ENCODE results near the gene CLK1. TPM values are rescaled to one million over a fixed set of nuclear protein-coding genes. Genes with fewer than 3 reads are reported as not detected.

CLK1 gene
- total RNA-seq, 2 donors from 2014 or later, result 907 to 1,052 TPM

DNA sequence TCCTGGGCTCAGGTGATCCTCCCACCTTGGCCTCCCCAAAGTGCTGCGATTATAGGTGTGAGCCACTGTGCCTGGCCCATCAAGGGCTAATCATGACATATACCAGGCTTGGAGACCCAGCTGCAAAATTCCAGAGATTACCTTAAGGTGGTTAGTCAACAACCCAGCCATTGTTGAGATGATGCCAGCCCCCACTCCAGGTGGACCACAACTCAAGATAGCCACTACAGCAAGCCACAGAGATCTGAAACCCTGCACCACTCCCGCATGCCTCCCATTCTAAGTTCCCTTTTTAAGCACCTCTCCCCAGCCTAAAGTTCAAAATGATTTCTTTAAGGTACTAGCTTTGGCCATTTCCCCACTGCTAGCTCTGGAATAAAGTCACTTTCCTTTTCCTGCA, 4.6 kb upstream of the CLK1 start:
- H3K9me3 ChIP-seq (ENCODE audit: control insufficient read depth, low read length, poor library complexity, severe bottlenecking), result no peaks in the 10 kb centered on the region
- H3K4me3 Mint-ChIP-seq, result no peak overlapping the region
- peaks cover under 1% of the 10 kb centered on the region for H3K36me3 Mint-ChIP-seq (ENCODE audit: low read depth)
- peaks cover 15% of the 10 kb centered on the region for H3K4me1 Mint-ChIP-seq
- H3K27me3 Mint-ChIP-seq, result no peaks in the 10 kb centered on the region
- ATAC-seq (no peak), DNase-seq (no peak)
- H3K27ac Mint-ChIP-seq, result peak overlapping the region; percentile 85

DNA sequence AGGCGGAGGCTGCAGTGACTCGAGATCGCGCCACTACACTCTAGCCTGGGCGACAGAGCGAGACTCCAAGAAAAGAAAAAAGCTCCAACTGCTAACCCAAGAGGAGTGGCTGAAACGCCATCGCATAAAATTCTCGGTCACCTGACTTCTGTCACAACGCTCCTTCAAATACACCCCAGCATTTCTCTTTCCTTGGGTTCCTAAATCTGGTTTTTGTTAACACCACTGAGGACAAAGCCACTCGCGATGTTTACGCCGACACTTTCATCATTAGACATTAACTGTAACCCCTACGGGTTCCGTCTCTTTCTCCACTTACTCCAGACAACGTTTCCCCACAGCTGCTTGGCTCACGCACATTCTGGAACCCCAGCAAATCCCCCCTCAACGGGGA, 679 bp downstream of the CLK1 start:
- Mint-ChIP-seq H3K36me3 (ENCODE audit: low read depth) (peaks cover 22% of the 10 kb centered on the region), H3K4me1 (peaks cover 41% of the 10 kb centered on the region), H3K27me3 (no peaks in the 10 kb centered on the region), H3K4me3 (peak overlapping the region; percentile 97), H3K27ac (peak overlapping the region; percentile 100)
- ATAC-seq (peak; percentile 0), DNase-seq (no peak)
- H3K9me3 ChIP-seq (ENCODE audit: control insufficient read depth, low read length, poor library complexity, severe bottlenecking), result no peaks in the 10 kb centered on the region

DNA sequence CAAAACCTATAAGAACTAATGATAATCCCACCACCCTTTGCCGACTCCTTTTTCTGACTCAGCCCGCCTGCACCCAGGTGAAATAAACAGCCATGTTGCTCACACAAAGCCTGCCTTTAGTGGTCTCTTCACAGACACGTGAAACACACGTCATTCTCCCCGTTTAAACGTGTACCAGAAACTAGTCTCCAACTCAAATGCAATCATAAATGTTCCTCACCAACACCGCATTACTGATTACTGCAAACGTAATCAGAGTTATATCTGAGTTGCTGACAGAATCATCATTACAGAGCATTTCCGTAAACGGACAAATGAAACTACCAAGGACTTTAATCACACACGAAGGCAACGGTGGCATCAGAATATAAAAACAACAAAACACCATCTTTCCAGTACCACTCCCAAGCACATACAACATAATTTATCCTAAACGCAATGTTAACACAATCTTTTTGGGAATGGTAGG, 1.9 kb downstream of the CLK1 start:
- Mint-ChIP-seq H3K4me3 (peak overlapping the region; percentile 97), H3K36me3 (ENCODE audit: low read depth) (peaks cover 23% of the 10 kb centered on the region), H3K4me1 (peaks cover 48% of the 10 kb centered on the region), H3K27me3 (no peaks in the 10 kb centered on the region), H3K27ac (peak overlapping the region; percentile 100)
- ATAC-seq, result peak; percentile 48
- peak in 2 of 3 donors; percentile 26 to 28 for DNase-seq
- H3K9me3 ChIP-seq (ENCODE audit: control insufficient read depth, low read length, poor library complexity, severe bottlenecking), result no peaks in the 10 kb centered on the region

DNA sequence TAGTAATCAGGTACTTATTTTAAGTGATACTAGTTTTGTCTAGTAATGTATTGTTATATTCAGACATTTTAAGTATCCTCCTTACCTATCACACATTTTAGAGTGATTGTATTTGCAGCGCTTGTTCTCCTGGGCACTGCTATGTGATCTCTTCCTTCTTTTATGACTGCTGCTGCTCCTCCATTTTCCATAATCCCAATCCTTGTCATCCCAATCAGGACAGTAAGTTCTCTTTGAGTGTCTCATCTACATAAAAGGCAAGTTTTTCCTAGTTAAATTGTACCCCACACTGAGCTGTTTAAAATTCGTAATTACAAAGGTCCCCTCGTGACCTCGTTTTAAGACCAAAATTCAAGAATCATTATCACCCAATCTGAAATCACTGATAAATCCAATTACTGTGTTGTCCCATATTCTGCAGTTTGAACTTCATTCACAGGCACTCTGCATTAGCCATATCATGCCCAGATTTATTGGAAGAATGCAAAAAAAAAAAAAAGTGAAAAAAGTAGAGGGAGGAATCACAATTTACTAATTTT, 2.8 kb downstream of the CLK1 start:
- H3K9me3 ChIP-seq (ENCODE audit: control insufficient read depth, low read length, poor library complexity, severe bottlenecking), result no peaks in the 10 kb centered on the region
- H3K27me3 Mint-ChIP-seq, result no peaks in the 10 kb centered on the region
- peak overlapping the region; percentile 100 for H3K27ac Mint-ChIP-seq
- peak overlapping the region; percentile 97 for H3K4me3 Mint-ChIP-seq
- ATAC-seq, result no peak
- H3K4me1 Mint-ChIP-seq, result peaks cover 51% of the 10 kb centered on the region
- DNase-seq, result no peak
- H3K36me3 Mint-ChIP-seq (ENCODE audit: low read depth), result peaks cover 27% of the 10 kb centered on the region

DNA sequence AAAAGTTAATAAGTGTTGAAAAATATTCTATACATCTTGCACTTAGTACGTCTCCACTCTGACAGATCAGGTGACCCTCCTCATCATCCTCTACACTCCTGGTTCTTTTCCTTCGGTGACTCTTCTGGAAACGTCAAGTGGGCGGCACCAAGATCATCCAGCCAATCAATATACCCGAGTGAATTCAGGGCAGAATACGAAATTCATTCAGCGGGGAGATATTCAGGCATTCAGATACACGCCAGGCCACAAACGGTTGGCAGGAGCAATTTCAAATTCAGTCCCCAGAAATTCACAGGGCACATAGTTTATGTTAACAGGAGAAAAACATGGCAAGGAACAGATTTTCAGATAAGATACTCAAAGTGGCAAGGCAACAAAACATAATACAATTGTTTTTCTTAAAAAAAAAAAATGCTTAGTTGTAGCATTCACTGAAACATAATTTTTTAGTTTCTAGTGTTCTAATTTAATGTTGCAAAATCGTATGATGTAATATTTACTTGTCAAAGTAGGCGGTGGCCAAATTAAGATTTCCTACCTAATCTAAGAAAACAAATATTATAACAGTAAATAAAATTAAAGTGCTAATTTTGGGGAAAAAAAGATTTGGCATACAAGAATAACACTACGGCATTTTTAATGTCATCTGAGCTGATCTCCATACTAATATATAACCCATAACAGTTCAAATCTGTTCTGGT, 4.2 kb downstream of the CLK1 start:
- no peaks in the 10 kb centered on the region for H3K9me3 ChIP-seq (ENCODE audit: control insufficient read depth, low read length, poor library complexity, severe bottlenecking)
- no peak for ATAC-seq
- Mint-ChIP-seq H3K4me1 (peaks cover 55% of the 10 kb centered on the region), H3K27ac (peak overlapping the region; percentile 100), H3K36me3 (ENCODE audit: low read depth) (peaks cover 27% of the 10 kb centered on the region), H3K27me3 (no peaks in the 10 kb centered on the region), H3K4me3 (peak overlapping the region; percentile 93)
- no peak for DNase-seq

DNA sequence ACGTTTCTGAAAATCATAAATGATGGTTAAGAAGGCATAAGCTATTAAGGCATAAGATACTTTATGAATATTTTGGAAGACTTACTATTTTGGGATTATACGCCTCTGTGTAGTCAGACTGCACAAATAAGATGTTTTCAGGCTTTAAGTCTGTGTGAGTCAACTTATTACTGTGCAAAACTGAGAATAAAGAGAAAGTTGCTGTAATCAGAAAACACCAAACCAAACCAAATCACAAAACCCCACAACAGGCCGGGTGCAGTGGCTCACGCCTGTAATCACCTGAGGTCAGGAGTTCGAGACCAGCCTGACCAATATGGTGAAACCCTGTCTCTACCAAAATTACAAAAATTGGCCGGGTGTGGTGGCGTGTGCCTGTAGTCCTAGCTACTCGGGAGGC, 7.7 kb downstream of the CLK1 start:
- Mint-ChIP-seq H3K27me3 (no peaks in the 10 kb centered on the region), H3K4me3 (peak overlapping the region; percentile 66), H3K36me3 (ENCODE audit: low read depth) (peaks cover 21% of the 10 kb centered on the region), H3K27ac (peak overlapping the region; percentile 100), H3K4me1 (peaks cover 35% of the 10 kb centered on the region)
- DNase-seq, result no peak
- no peaks in the 10 kb centered on the region for H3K9me3 ChIP-seq (ENCODE audit: control insufficient read depth, low read length, poor library complexity, severe bottlenecking)
- no peak for ATAC-seq

DNA sequence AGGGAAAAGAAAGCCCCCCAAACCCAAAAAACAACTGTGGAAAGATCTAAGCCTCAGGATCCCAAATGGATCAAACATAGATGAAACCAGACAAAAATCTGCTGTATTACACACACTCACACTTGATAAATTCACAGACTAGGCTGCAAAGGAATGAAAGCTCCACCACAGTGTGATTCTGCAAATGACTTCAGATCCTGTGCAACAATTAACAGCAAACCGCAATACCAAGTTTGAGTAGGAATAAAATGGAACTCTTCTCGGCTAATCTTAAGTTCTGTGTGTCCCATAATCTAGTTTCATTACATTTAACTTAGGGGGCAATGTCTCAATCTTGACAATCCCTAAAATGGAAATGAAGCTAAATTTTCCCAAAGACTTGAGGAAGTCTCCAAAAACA, 11.9 kb downstream of the CLK1 start:
- Mint-ChIP-seq H3K27me3 (no peaks in the 10 kb centered on the region), H3K4me3 (peak overlapping the region; percentile 70), H3K27ac (peak overlapping the region; percentile 93), H3K36me3 (ENCODE audit: low read depth) (peaks cover 10% of the 10 kb centered on the region), H3K4me1 (peaks cover 15% of the 10 kb centered on the region)
- no peaks in the 10 kb centered on the region for H3K9me3 ChIP-seq (ENCODE audit: control insufficient read depth, low read length, poor library complexity, severe bottlenecking)
- DNase-seq (no peak), ATAC-seq (no peak)

DNA sequence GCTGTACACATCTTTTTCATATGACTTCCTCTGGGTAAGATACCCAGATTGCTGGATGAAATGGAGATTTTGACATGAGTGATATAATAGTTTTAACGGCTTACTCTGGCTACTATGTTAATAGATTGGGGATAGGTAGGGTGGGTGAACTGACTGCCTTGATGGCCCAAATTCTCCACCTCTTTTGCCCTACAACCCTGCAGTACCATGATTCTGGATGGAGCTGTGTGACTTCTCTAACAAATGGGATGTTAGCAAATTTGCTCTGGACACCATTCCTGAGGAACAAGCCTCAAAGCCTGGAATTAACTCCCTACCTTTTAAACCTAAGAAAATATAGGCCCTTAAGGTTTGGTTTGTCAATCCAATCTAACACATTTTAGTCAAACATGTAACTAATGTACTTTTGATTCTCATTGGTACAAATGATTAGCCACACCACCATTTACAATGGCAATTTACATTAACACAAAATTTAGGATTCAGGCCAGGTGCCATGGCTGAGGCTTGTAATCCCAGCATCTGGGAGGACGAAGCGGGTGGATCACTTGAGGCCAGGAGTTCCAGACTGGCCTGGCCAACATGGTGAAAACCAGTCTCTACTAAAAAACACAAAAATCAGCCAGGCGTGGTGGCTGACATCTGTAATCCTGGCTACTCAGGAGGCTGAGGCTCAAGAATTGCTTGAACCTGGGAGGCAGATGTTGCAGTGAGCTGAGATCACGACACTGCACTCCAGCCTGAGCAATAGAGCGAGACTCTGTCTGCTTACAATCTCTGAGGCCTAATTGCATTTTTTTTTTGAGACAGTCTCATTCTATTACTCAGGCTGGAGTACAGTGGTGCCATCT, 12.8 kb downstream of the CLK1 start:
- DNase-seq (no peak), ATAC-seq (peak; percentile 10)
- H3K27me3 Mint-ChIP-seq, result no peaks in the 10 kb centered on the region
- H3K9me3 ChIP-seq (ENCODE audit: control insufficient read depth, low read length, poor library complexity, severe bottlenecking), result no peaks in the 10 kb centered on the region
- peak overlapping the region; percentile 39 for H3K4me3 Mint-ChIP-seq
- H3K36me3 Mint-ChIP-seq (ENCODE audit: low read depth), result peaks cover 5% of the 10 kb centered on the region
- peak overlapping the region; percentile 93 for H3K27ac Mint-ChIP-seq
- H3K4me1 Mint-ChIP-seq, result peaks cover 11% of the 10 kb centered on the region

DNA sequence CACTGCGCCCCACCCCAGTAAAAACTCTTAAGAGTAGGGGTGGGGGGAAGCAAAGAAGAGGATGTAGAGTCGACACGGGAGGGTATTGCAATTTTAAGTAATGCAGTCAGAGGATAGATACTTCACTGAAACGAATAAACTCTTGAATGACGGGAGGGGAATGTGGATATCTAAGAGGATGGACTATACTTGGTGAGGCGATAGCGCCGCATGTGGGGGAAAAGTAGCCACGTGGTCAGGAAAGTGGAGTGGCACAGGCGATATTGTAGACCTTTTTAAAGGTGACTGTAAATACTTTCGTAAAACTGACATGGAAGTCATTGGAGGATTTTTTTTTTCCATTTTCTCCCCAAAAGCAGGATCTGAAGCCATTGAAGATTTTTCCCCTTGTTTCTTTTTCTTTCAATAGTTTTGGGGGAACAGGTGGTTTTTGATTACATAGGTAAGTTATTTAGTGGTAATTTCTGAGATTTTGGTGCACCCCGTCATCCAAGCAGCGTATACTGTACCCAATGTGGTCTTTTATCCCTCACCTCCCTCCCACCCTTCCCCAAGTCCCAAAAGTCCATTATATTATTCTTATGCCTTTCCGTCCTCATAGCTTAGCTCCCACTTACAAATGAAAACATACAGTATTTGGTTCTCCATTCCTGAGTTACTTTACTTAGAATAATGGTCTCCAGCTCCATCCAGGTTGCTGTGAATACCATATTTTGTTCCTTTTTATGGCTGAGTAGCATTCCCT, 13.8 kb downstream of the CLK1 start:
- peaks cover 10% of the 10 kb centered on the region for H3K4me1 Mint-ChIP-seq
- no peak for DNase-seq

DNA sequence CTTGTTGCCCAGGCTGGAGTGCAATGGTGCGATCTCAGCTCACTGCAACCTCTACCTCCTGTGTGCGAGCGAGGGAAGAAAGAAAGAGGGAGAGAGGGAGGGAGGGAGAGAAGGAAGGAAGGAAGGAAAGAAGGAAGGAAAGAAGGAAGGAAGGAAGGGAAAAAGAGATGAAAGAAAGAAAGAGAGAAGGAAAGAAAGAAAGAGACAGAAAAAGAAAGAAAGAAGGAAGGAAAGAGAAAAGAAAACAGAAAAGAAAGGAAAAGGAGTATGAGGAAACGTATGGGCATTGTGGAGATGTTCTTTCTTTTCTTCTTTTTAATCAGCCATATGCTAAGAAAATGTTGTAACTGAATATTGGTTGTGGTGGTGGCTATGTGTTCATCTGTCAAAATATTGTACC, 16.5 kb downstream of the CLK1 start:
- no peaks in the 10 kb centered on the region for H3K27me3 Mint-ChIP-seq
- DNase-seq (no peak), ATAC-seq (no peak)
- peaks cover 2% of the 10 kb centered on the region for H3K36me3 Mint-ChIP-seq (ENCODE audit: low read depth)
- H3K4me1 Mint-ChIP-seq, result peaks cover 8% of the 10 kb centered on the region
- H3K27ac Mint-ChIP-seq, result no peak overlapping the region
- H3K4me3 Mint-ChIP-seq, result no peak overlapping the region
- no peaks in the 10 kb centered on the region for H3K9me3 ChIP-seq (ENCODE audit: control insufficient read depth, low read length, poor library complexity, severe bottlenecking)

More for the DNA sequence above, 13.8 kb downstream of the CLK1 start:
- peak; percentile 4 for ATAC-seq
- no peaks in the 10 kb centered on the region for H3K9me3 ChIP-seq (ENCODE audit: control insufficient read depth, low read length, poor library complexity, severe bottlenecking)
- no peaks in the 10 kb centered on the region for H3K27me3 Mint-ChIP-seq
- H3K4me3 Mint-ChIP-seq, result peak overlapping the region; percentile 72
- H3K36me3 Mint-ChIP-seq (ENCODE audit: low read depth), result peaks cover 5% of the 10 kb centered on the region
- H3K27ac Mint-ChIP-seq, result peak overlapping the region; percentile 93

DNA sequence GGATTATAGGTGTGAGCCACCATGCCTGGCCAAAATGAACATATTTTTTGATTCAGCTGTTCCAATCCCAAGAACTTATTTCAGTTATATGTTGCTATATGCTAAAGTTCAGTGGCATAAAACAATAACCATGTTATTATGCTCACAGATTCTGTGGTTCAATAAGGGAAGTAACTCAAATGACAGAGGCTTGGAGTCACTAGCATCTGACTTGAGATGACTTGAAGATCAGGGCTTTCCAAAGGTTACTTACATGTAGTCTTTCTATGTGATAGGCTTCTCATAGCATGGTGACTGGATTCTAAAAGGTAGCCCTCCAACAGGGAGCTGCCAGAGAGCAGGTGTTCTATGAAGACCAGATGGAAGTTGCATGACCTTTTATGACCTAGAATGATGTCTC, 17.2 kb downstream of the CLK1 start:
- Mint-ChIP-seq H3K27me3 (no peaks in the 10 kb centered on the region), H3K27ac (no peak overlapping the region), H3K36me3 (ENCODE audit: low read depth) (peaks cover 1% of the 10 kb centered on the region), H3K4me3 (no peak overlapping the region), H3K4me1 (peaks cover 8% of the 10 kb centered on the region)
- no peak for DNase-seq
- H3K9me3 ChIP-seq (ENCODE audit: control insufficient read depth, low read length, poor library complexity, severe bottlenecking), result no peaks in the 10 kb centered on the region
- no peak for ATAC-seq

DNA sequence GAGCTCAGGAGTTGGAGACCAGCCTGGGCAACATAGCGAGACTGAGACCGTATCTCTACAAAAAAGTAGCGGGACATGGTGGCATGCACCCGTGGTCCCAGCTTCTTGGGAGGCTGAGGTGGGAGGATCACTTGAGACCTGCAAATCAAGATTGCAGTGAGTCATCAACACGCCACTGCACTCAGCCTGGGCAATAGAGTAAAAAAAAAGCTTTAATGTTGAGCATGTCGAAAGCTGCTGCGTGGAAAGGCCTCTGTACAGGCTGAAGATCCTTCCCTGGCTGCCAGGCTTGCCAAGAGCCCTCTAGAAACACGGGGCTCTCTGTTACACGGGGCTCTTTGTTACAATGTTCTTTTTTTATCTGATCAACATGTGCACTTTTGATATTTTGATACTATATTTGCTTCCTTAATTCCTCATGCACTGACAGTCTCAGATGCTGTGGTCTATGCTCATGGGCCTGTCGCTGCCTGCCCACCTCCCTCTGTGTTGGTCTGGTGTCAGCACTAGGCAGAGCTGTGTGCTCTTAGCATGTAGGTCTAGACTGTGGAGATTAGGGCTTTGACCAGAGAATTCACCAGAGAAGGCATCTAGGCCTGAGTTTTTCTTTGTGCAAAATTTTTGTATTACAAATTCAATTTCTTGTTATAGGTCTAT, 18.7 kb downstream of the CLK1 start:
- Mint-ChIP-seq H3K27me3 (no peaks in the 10 kb centered on the region), H3K27ac (no peak overlapping the region)
- ATAC-seq, result no peak

More for the DNA sequence above, 18.7 kb downstream of the CLK1 start:
- H3K9me3 ChIP-seq (ENCODE audit: control insufficient read depth, low read length, poor library complexity, severe bottlenecking), result no peaks in the 10 kb centered on the region
- H3K4me1 Mint-ChIP-seq, result peaks cover 5% of the 10 kb centered on the region
- DNase-seq, result no peak
- no peak overlapping the region for H3K4me3 Mint-ChIP-seq
- no peaks in the 10 kb centered on the region for H3K36me3 Mint-ChIP-seq (ENCODE audit: low read depth)
